Measurements from ENCODE around the gene EYS. TPM values are rescaled to one million over a fixed set of nuclear protein-coding genes. Genes with fewer than 3 reads are reported as not detected.

Gene EYS
- polyA plus RNA-seq, 3 donors: 0.69 to 0.79 (median 0.70) TPM

GRCh38 chr6:64213697-64214096 lies 1493.3 kb downstream of the EYS start:
- no peak for DNase-seq (ENCODE audit: extremely low read depth in 1 of 11, low read depth in 9 of 11, low spot score in 4 of 11)

- no peak for DNase-seq (ENCODE audit: extremely low read depth in 1 of 11, low read depth in 9 of 11, low spot score in 4 of 11)
Measured at GRCh38 chr6:64197246-64197645, 1509.8 kb downstream of the EYS start.

DNA sequence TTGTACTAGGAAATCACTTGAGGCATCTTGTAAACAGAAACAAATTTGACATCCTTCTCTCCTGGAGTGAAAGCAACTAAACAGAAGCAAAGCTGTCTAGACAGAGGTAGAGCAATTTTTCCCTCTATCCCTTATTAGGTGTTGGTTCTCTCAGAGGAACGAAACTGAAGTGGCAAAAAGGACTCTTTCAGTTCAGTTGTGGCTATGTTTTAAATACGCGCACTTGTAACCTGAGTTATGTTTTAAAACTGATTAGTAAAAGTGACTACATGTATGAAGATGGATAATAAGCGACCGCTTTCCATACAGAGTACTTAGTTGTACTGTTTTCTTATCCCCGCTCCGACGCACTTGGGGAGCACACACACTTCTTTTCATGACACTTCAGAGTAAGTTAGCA lies 1520.4 kb downstream of the EYS start:
- no peak for DNase-seq (ENCODE audit: extremely low read depth in 1 of 11, low read depth in 9 of 11, low spot score in 4 of 11)

DNA sequence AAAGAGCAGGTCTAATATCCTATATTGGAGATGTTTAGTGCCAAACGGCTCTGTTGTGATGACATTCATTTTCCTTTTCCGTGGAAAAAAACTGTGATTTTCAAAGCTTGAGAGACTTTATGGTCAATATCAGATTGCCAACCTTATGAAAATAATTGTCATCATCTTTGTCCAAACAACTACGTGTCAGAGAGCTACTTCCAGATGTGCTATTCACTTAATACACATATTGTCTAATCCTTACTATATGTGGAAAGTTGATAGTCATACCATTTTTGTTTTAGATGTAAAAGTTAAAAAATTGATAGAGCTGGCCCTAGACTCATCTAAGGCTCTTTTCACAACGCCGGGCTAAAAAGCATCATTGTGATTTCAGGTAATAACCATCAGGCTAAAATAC lies 1521.4 kb downstream of the EYS start:
- no peak for DNase-seq (ENCODE audit: extremely low read depth in 1 of 11, low read depth in 9 of 11, low spot score in 4 of 11)

- DNase-seq (ENCODE audit: extremely low read depth in 1 of 11, low read depth in 9 of 11, low spot score in 4 of 11): no peak
Measured at GRCh38 chr6:64175296-64175695, 1531.7 kb downstream of the EYS start.

DNA sequence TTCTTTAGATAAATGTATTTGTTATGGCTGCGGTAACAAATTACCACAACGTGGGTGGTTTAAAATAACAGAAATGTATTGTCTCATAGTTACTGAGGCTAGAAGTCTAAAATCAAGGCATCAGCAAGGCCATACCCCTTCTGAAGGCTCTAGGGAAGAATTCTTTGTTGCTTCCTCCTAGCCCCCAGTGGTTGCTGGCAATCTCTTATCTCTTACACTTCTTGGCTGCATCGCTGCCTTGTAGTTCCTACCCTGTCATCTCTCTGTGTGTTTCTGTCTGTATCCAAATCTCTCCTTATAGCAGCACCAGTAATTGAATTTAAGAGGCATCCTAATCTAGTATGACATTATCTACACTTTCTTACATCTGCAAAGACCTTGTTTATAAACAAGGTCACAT lies 1536.7 kb downstream of the EYS start:
- no peak for DNase-seq (ENCODE audit: extremely low read depth in 1 of 11, low read depth in 9 of 11, low spot score in 4 of 11)

GRCh38 chr6:64160486-64160885 lies 1546.5 kb downstream of the EYS start:
- DNase-seq (ENCODE audit: extremely low read depth in 1 of 11, low read depth in 9 of 11, low spot score in 4 of 11): no peak

DNA sequence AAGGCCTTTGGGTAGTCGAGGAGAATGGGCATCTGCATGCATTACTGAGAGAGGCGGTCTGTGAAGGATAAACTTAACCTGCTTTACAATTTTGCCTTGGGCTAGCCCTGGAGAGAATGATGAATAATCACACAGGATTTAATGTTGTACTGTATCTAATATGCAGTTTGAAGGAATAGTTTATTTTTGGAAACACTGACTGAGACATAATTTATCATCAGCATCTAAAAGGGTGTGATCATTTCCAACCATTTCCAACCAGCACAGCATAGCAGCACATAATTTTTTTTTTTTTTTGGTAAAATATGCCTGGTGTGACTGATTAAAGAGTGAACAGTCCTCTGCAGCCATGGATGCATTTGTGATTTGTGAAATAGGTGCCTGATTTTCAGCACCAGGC lies 1552.0 kb downstream of the EYS start:
- no peak for DNase-seq (ENCODE audit: extremely low read depth in 1 of 11, low read depth in 9 of 11, low spot score in 4 of 11)

DNA sequence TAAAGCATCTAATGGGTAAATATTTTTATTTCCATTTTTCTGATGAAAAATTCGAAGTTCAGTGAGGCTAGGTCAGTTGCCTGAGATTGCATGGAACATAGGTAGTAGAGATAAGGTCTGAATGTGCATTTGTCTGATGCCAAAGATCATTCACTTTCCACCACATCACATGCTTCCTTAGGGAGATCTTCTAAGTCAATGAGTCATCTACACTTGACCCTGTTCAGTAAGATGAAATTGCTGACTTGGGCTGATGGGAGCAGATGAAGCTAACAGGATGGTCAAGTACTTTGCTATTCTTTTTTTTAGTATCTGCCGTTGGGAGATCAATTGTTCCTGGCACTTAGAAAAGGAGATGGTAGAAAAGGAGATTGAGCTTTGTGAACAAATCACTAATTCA lies 1560.2 kb downstream of the EYS start:
- no peak for DNase-seq (ENCODE audit: extremely low read depth in 1 of 11, low read depth in 9 of 11, low spot score in 4 of 11)

- DNase-seq (ENCODE audit: extremely low read depth in 1 of 11, low read depth in 9 of 11, low spot score in 4 of 11): no peak
Measured at GRCh38 chr6:64146094-64146493, 1560.9 kb downstream of the EYS start.

GRCh38 chr6:64145658-64146057 lies 1561.4 kb downstream of the EYS start:
- DNase-seq (ENCODE audit: extremely low read depth in 1 of 11, low read depth in 9 of 11, low spot score in 4 of 11): no peak

DNA sequence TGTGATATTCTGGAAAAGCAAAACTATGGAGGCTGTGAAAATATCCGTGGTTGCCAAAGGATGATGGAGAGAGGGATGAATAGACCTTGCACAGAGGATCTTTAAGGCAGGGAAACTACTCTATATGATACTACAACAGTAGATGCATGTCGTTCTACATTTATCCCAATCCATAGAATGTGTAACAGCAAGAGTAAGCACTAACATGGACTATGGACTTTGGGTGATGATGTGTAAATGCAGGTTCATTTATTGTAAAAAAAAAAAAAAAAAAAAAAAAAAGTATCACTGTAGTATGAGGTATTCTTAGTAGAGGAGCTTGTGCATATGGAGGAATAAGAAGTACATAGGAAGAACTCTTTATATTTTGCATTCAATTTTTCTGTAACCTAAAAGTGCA lies 1563.9 kb downstream of the EYS start:
- no peak for DNase-seq (ENCODE audit: extremely low read depth in 1 of 11, low read depth in 9 of 11, low spot score in 4 of 11)

DNA sequence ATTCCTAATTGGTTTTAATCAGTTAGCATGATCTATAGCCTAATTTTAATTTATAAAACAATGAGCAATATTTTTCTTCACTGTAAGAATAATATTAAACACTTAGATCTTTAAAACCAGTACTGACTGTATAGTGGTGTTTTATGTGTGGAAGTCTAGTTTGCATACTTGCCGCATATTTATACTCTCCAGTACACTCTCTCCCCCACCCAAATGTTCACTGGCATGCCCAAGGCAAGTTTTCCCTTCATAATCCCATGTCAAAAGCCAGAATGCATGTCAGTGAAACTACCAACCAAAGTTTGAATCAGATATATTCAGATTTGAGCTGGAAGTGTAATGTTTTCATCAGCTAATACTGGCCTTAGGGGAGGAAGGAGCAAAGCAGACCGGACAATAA lies 1565.3 kb downstream of the EYS start:
- DNase-seq (ENCODE audit: extremely low read depth in 1 of 11, low read depth in 9 of 11, low spot score in 4 of 11): no peak

DNA sequence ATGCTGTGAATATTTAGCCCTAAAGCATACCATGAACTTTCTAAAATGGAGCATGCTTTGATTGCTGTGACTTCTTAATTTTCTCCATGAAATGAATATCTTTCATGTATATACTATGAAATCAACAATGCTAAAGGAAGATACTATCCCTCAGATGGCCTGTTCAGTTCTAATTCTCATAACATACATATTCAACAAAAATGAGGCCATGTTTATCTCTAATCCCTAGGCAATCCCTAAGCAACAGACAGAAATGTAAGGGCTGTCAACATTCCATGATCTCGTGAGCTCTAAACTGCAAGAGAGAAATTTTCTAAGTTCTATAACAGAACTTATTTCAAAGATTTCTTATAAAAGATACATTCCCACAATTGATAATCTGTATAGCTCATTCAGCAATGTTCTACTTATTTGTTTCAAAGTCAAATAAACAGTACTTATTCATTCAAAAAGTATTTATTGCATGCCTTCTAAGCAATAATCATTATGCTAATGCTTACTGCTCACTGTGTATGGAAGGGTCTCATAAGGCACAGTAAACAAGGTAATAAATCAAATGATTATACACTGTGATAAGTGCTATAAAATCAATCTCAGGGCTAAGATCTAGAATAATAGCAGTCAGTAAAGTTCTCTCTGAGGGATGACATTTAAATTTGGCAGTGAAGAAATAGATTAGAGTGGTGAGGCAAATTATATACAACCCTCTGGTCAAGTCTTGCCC lies 1578.6 kb downstream of the EYS start:
- DNase-seq (ENCODE audit: extremely low read depth in 1 of 11, low read depth in 9 of 11, low spot score in 4 of 11): no peak

- DNase-seq (ENCODE audit: extremely low read depth in 1 of 11, low read depth in 9 of 11, low spot score in 4 of 11): peak in 1 of 11 donors; percentile 21
Measured at GRCh38 chr6:64123761-64124633, 1583.0 kb downstream of the EYS start.

DNA sequence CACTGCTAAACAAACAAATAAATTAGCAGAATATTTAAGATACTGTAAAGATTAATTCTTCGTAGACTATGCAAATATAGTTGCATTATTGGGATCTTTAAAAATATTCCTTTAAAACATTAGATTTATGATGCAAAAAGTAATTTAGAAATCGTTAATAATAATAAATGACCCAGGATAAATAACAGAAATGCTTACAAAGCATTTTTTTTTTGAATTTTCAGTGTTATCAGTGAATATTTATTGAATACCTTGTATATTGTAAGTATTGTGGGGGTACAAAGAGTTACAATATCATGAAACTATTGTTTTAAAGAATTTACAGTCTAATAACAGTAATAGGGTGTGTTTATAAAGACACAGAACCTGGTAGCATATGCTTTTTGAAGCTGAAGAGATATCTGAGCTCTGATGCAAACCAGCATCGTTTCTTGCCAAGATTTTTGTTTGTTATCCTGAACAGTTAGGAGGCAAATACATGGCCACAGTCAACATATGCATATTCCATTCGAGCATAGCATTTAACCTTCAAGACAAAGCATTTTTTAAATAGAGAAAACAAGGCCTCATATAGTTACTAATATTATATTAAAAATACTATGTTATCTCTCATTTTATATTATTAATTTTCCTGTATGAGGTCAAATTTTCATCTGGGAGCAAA lies 1584.2 kb downstream of the EYS start:
- no peak for DNase-seq (ENCODE audit: extremely low read depth in 1 of 11, low read depth in 9 of 11, low spot score in 4 of 11)

GRCh38 chr6:64121011-64121565 lies 1585.9 kb downstream of the EYS start:
- DNase-seq (ENCODE audit: extremely low read depth in 1 of 11, low read depth in 9 of 11, low spot score in 4 of 11): no peak

DNA sequence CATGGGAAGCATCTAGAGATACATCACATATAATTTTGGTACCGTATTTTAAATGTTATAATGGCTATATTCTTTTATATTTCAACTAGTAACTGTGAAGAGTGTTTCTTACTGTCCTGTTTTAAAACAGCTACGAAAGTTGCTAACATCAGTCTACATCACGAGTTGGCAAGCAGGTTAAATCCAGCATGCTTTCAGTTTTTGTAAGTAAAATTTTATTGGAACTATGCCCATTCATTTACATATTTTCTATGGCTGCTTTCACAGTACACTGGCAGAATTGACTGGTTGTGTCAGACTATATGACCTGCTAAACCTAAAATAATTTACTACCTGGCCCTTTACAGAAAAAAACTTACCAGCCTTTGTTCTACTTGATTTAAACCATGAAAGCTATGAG lies 1593.3 kb downstream of the EYS start:
- DNase-seq (ENCODE audit: extremely low read depth in 1 of 11, low read depth in 9 of 11, low spot score in 4 of 11): no peak

DNA sequence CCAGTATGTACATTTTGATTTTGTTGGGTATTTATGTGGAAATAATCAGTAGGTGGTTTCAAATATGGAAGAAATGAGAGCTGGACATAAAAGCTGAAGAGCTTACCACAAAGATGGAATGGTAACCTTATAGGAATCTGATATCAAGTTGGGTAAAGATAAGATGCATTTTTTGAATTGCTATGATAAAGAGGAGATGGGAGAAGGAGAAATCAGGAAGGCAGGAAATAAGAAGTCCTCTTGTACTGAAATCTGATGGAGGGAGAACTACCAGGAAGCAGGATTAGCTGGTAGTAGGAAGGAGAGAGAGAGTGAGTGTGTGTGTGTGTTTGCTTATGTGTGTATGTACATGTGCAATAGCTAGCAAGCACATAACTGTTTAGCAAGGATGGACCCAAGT lies 1603.0 kb downstream of the EYS start:
- DNase-seq (ENCODE audit: extremely low read depth in 1 of 11, low read depth in 9 of 11, low spot score in 4 of 11): no peak

GRCh38 chr6:64103480-64103879 lies 1603.5 kb downstream of the EYS start:
- no peak for DNase-seq (ENCODE audit: extremely low read depth in 1 of 11, low read depth in 9 of 11, low spot score in 4 of 11)
